AG08396 (cell line): ENCODE results near the gene ABCA9.
"Not testable (repeated sequence)": the region's sequence is repeated elsewhere in the genome, so short reads cannot be mapped to it uniquely, and the experiment has no call there.

Source experiments
- DNase-seq: peaks from one replicate; pipeline ENCODE4 v3.0.0; 2012; ENCODE audit warnings: low spot score, mixed read lengths

ABCA9 gene

GRCh38 chr17:69018687-69019086 lies 42.0 kb downstream of the ABCA9 start:
- no peak for DNase-seq

GRCh38 chr17:69018022-69018615 lies 42.6 kb downstream of the ABCA9 start:
- DNase-seq = no peak

- DNase-seq = no peak
Observed at GRCh38 chr17:69015631-69016030, 45.1 kb downstream of the ABCA9 start.

- no peak for DNase-seq
Observed at GRCh38 chr17:69012895-69013805, 47.6 kb downstream of the ABCA9 start.

- DNase-seq = no peak
Observed at GRCh38 chr17:69009930-69010329, 50.8 kb downstream of the ABCA9 start.

GRCh38 chr17:69004759-69005158 lies 56.0 kb downstream of the ABCA9 start:
- not testable (repeated sequence) for DNase-seq

GRCh38 chr17:68999743-69000142 lies 61.0 kb downstream of the ABCA9 start:
- DNase-seq = not testable (repeated sequence)

- DNase-seq = peak; percentile 11
Observed at GRCh38 chr17:68993112-68993511, 67.6 kb downstream of the ABCA9 start.

GRCh38 chr17:68987966-68988365 lies 72.8 kb downstream of the ABCA9 start:
- DNase-seq = no peak

GRCh38 chr17:68981288-68981687 lies 79.4 kb downstream of the ABCA9 start:
- DNase-seq = peak; percentile 39

GRCh38 chr17:68973098-68973846 lies 87.5 kb downstream of the ABCA9 start:
- no peak for DNase-seq

GRCh38 chr17:68972119-68972704 lies 88.5 kb downstream of the ABCA9 start:
- peak; percentile 46 for DNase-seq

- no peak for DNase-seq
Observed at GRCh38 chr17:68969101-68969500, 91.6 kb downstream of the ABCA9 start.

- no peak for DNase-seq
Observed at GRCh38 chr17:68963958-68964357, 96.8 kb downstream of the ABCA9 start.

- no peak for DNase-seq
Observed at GRCh38 chr17:68961214-68961882, 99.4 kb downstream of the ABCA9 start.

- not testable (repeated sequence) for DNase-seq
Observed at GRCh38 chr17:68959117-68959516, 101.6 kb downstream of the ABCA9 start.

- no peak for DNase-seq
Observed at GRCh38 chr17:68957944-68958343, 102.8 kb downstream of the ABCA9 start.

GRCh38 chr17:68955181-68955841 lies 105.4 kb downstream of the ABCA9 start, which contains the start of gene ABCA8:
Gene ABCA8 (minus strand): TSS chr17:68955392. CDS start chr17:68942034, 13,358 bp downstream.
- no peak for DNase-seq

- DNase-seq = no peak
Observed at GRCh38 chr17:68954146-68954896, 106.4 kb downstream of the ABCA9 start.

GRCh38 chr17:68953340-68953997 lies 107.3 kb downstream of the ABCA9 start:
- no peak for DNase-seq
